Measurements from ENCODE around the gene VPS26B. TPM values are rescaled to one million over a fixed set of nuclear protein-coding genes. Genes with fewer than 3 reads are reported as not detected.

The VPS26B gene
- 10 to 100 TPM; 42.5 to 45.2 TPM for total RNA-seq
- polyA plus RNA-seq (ENCODE audit: insufficient read length in 6 of 6): 10 to 100 TPM; 52.8 to 64.8 (median 56.6) TPM
- long read RNA-seq, donor 1, transcript VPS26B-206 (2 exons, 2,073 nt): minor isoform, 5 of 49 reads
- long read RNA-seq, donor 1, transcript VPS26B-201 (6 exons, 3,691 nt): major isoform, 18 of 49 reads
- long read RNA-seq, donor 1, partial matches to known transcripts: 22 of 49 reads
- long read RNA-seq, donor 1, other reads (novel, unspliced or antisense): 0 of 49 reads
- long read RNA-seq, donor 2, transcript VPS26B-201 (6 exons, 3,691 nt): major isoform, 13 of 34 reads
- long read RNA-seq, donor 2, transcript VPS26B-206 (2 exons, 2,073 nt): minor isoform, 5 of 34 reads
- long read RNA-seq, donor 2, partial matches to known transcripts: 15 of 34 reads
- long read RNA-seq, donor 2, other reads (novel, unspliced or antisense): 0 of 34 reads
- long read RNA-seq, donor 3, transcript VPS26B-201 (6 exons, 3,691 nt): major isoform, 11 of 12 reads
- long read RNA-seq, donor 3, partial matches to known transcripts: 0 of 12 reads
- long read RNA-seq, donor 3, other reads (novel, unspliced or antisense): 0 of 12 reads
- long read RNA-seq, donor 4, transcript VPS26B-201 (6 exons, 3,691 nt): major isoform, 10 of 16 reads
- long read RNA-seq, donor 4, partial matches to known transcripts: 2 of 16 reads
- long read RNA-seq, donor 4, other reads (novel, unspliced or antisense): 4 of 16 reads
- long read RNA-seq, donor 5, transcript VPS26B-206 (2 exons, 2,073 nt): major isoform, 11 of 20 reads
- long read RNA-seq, donor 5, transcript VPS26B-201 (6 exons, 3,691 nt): minor isoform, 9 of 20 reads
- long read RNA-seq, donor 5, partial matches to known transcripts: 0 of 20 reads
- long read RNA-seq, donor 5, other reads (novel, unspliced or antisense): 0 of 20 reads
- long read RNA-seq, donor 6, transcript VPS26B-201 (6 exons, 3,691 nt): major isoform, 15 of 26 reads
- long read RNA-seq, donor 6, partial matches to known transcripts: 5 of 26 reads
- long read RNA-seq, donor 6, other reads (novel, unspliced or antisense): 0 of 26 reads
- long read RNA-seq, donor 7, partial matches to known transcripts: 0 of 6 reads
- long read RNA-seq, donor 7, other reads (novel, unspliced or antisense): 0 of 6 reads
- long read RNA-seq, donor 8, transcript VPS26B-206 (2 exons, 2,073 nt): minor isoform, 7 of 109 reads
- long read RNA-seq, donor 8, transcript VPS26B-201 (6 exons, 3,691 nt): major isoform, 14 of 109 reads
- long read RNA-seq, donor 8, partial matches to known transcripts: 48 of 109 reads
- long read RNA-seq, donor 8, other reads (novel, unspliced or antisense): 36 of 109 reads
- long read RNA-seq, donor 9: 0 reads
- long read RNA-seq, donor 10, transcript VPS26B-201 (6 exons, 3,691 nt): major isoform, 17 of 23 reads
- long read RNA-seq, donor 10, partial matches to known transcripts: 0 of 23 reads
- long read RNA-seq, donor 10, other reads (novel, unspliced or antisense): 6 of 23 reads
- long read RNA-seq, donor 11, transcript VPS26B-201 (6 exons, 3,691 nt): major isoform, 25 of 68 reads
- long read RNA-seq, donor 11, transcript VPS26B-206 (2 exons, 2,073 nt): minor isoform, 15 of 68 reads
- long read RNA-seq, donor 11, partial matches to known transcripts: 27 of 68 reads
- long read RNA-seq, donor 11, other reads (novel, unspliced or antisense): 0 of 68 reads
- long read RNA-seq, donor 12, transcript VPS26B-206 (2 exons, 2,073 nt): minor isoform, 6 of 30 reads
- long read RNA-seq, donor 12, transcript VPS26B-201 (6 exons, 3,691 nt): major isoform, 11 of 30 reads
- long read RNA-seq, donor 12, partial matches to known transcripts: 11 of 30 reads
- long read RNA-seq, donor 12, other reads (novel, unspliced or antisense): 0 of 30 reads

DNA sequence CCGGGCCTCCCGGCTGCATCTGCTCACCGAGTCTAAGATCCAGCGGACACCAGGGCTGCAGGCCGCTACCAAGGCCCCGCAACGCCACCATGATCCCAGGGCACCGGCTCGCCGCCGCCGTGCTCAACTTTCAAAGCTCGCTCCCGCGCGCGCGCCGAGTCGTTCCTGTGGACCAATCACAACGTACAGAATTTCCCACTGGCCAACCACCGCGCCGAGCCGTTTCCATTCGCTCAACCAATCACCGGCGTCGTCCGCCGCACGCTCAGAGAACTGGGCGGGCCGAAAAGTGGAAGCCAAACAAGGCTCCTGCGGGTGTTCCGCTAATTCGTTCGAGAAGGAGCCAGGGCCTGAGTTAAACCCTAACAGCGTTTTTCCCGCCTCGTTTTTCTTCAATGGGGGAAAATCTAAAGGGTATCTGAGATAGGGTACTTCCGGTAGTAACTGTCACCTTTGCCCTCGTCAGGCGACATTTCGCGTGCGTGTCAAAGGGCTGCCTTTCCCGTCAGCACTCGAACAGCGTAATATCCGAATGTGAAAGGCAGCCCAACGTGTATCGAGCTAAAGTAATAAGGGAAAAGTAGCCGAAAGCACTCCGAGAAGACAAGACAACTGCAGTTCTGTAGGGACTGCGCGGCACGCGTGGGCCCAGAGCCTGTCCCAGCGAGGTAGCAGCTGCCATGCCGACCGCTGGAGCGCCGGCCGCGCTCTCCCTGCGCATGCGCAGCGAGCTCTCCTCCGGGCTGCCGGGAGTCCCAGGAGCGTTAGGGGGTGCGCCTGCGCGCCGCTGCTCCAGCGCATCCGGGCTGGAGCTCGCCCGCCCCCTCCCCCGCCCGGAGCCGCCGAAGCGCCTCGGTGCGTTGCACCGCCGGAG, at the start of gene VPS26B, which contains the start of gene NCAPD3:
TSS of gene VPS26B (plus strand) at position 836 of the 874 bp plus-strand sequence. CDS start 452 bp downstream, outside the sequence.
TSS of gene NCAPD3 (minus strand) at position 132 of the 874 bp plus-strand sequence. CDS start at position 91, 41 bp downstream.
- no peak for TF ChIP-seq CTCF (IDR thresholded peaks at IDR 0.05)
- intact Hi-C loops (cut with DNase I): no loop called here
- peak; percentile 95 for ATAC-seq

DNA sequence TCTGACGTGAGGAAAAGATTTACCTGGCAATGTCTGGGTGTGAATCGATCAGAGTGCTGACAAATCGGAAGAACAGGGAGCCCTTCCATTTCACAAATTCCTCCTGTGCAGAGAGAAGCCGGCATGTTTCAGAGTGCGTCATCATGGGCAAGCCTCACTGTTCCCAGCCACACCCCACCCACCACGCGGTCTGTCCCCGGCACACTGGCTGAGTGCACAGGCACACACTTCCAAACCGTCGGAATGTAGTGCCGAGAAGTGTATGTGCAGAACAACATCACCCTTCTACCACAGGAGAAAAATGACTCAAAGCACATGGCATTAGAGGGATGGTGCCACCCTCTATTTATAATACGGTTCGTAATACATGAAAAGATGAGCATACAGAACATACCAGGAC, 48.2 kb upstream of the VPS26B start:
- H3K4me3 ChIP-seq: no peak overlapping the region
- intact Hi-C loops (cut with DNase I): no loop called here
- H3K27ac ChIP-seq: no peak overlapping the region
- peaks cover 0 to 85% of the 10 kb centered on the region in 2 donors for H3K36me3 ChIP-seq
- TF ChIP-seq CTCF (IDR thresholded peaks at IDR 0.05): no peak
- ATAC-seq: no peak
- no peaks in the 10 kb centered on the region for H3K9me3 ChIP-seq
- H3K27me3 ChIP-seq: no peaks in the 10 kb centered on the region
- DNase-seq: no peak
- no peaks in the 10 kb centered on the region for H3K4me1 ChIP-seq

More for the DNA sequence above, at the start of gene VPS26B, which contains the start of gene NCAPD3:
- H3K9me3 ChIP-seq: no peaks in the 10 kb centered on the region
- peak within 1 kb of the TSS; percentile 91 to 95 for H3K27ac ChIP-seq
- peak; percentile 95 to 99 (median 98) for DNase-seq
- no peaks in the 10 kb centered on the region for H3K27me3 ChIP-seq
- peaks cover 15 to 48% of the 10 kb centered on the region in 2 donors for H3K4me1 ChIP-seq
- H3K4me3 ChIP-seq: peak within 1 kb of the TSS; percentile 86 to 93
- peaks cover 0 to 14% of the 10 kb centered on the region in 2 donors for H3K36me3 ChIP-seq

DNA sequence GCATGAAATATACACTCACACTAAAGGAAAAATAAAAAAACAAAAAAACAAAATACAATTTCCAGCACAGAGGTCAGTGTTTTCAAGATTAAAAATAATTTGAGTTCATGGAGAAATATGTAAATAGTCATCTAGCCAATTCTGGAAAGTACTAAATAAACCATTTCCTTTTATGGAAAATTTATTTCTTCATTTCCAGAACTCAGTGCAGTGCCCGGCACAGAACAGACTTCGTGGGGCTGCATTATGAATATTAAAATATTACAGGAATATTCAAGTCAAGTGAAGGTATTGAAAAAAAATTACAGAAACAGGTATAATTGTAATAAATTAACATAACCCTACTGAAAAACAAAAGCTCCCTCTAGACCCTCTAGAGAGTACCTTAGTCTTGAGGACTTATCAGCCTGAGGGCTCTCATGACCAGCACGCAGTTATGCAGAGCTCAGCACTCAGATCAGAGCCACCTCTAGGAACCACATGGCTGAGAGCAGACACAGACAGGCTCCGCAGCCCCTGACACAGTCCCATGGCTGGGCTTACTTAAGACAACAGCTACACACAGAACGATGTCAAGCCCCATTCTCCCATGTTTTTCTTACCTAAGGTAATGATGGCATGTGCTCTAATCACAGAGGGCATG, 46.3 kb upstream of the VPS26B start:
- no peaks in the 10 kb centered on the region for H3K27me3 ChIP-seq

More for the DNA sequence above, 46.3 kb upstream of the VPS26B start:
- Histone ChIP-seq H3K36me3 (peaks cover 0 to 81% of the 10 kb centered on the region in 2 donors), H3K4me3 (no peak overlapping the region), H3K4me1 (no peaks in the 10 kb centered on the region), H3K9me3 (no peaks in the 10 kb centered on the region), H3K27ac (no peak overlapping the region)
- intact Hi-C loops (cut with DNase I): no loop called here
- TF ChIP-seq CTCF (IDR thresholded peaks at IDR 0.05): no peak
- ATAC-seq (no peak), DNase-seq (no peak)
